GM12801 (cell line): ENCODE measurements around the gene CCDC116.

Experiments
- TF ChIP-seq, protein P1 (sequence below): IDR thresholded peaks from one replicate; pipeline ENCODE4 v1.5.1; 2011; ENCODE audit warnings: control low read depth; ENCODE audit not compliant: insufficient read length; ENCODE audit errors: extremely low read depth

Gene CCDC116

DNA sequence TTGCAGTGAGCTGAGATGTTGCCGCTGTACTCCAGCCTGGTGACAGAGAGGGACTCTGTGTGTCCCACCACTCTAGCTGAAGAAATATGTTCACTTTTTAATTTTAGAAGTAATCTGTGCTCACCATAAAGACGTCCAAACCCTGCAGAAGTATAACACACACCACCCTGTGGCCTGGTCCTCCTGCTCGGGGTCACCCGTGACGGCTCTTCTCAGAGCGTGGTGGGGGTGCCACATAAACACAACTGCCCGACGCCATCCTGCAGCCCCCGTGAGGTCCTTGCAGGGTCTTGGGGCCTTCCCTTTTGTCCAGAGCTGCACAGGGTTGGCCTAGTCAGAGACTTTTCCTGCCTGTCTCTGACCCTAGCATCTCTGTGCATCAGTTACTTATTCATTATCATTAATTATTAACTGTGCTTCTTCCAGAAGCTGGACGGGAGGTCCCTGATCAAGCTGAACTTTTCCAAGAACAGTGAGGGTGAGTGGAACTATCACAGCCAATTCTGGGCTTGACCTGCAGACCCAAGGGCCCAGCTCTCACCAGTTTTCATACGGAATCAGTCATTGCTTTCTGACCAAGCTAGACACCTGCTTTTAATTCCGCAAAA is 42.2 kb downstream of the CCDC116 start:
- TF ChIP-seq, protein P1, sequence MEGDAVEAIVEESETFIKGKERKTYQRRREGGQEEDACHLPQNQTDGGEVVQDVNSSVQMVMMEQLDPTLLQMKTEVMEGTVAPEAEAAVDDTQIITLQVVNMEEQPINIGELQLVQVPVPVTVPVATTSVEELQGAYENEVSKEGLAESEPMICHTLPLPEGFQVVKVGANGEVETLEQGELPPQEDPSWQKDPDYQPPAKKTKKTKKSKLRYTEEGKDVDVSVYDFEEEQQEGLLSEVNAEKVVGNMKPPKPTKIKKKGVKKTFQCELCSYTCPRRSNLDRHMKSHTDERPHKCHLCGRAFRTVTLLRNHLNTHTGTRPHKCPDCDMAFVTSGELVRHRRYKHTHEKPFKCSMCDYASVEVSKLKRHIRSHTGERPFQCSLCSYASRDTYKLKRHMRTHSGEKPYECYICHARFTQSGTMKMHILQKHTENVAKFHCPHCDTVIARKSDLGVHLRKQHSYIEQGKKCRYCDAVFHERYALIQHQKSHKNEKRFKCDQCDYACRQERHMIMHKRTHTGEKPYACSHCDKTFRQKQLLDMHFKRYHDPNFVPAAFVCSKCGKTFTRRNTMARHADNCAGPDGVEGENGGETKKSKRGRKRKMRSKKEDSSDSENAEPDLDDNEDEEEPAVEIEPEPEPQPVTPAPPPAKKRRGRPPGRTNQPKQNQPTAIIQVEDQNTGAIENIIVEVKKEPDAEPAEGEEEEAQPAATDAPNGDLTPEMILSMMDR: no peak

DNA sequence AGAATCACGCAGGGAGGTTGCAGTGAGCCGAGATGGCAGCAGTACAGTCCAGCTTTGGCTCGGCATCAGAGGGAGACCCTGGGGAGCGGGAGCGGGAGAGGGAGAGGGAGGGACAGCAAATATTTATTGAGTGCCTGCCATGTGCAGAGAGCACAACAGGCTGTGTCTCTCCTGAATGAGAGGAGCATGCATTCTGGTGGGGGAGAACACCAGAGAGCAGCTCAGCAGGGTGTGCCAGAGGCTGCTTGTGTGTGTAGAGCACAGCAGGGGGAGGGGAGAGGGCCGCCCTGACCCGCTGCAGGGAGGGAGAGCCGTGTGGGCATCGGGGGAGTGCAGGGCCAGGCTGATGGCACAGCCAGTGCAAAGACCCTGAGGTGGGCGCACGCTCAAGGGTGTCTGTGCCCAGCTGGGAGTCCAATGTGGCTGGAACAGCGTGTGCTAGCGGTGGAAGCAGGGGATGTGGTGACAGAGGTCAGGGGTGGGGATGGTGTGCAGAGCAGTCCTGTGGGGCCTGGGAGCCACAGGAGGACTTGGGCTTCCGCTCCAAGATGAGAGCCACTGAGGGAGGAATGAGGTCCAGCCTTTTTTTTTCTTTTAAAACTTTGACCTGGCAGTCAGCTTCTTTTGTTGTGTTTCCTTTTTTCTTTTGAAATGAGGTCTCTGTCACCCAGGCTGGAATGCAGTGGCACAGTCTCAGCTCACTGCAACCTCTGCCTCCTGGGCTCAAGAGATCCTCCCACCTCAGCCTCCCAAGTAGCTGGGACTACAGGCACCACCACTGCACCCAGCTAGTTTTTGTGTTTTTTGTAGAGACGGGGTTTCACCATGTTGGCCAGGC is 45.3 kb downstream of the CCDC116 start:
- TF ChIP-seq, protein P1: no peak

DNA sequence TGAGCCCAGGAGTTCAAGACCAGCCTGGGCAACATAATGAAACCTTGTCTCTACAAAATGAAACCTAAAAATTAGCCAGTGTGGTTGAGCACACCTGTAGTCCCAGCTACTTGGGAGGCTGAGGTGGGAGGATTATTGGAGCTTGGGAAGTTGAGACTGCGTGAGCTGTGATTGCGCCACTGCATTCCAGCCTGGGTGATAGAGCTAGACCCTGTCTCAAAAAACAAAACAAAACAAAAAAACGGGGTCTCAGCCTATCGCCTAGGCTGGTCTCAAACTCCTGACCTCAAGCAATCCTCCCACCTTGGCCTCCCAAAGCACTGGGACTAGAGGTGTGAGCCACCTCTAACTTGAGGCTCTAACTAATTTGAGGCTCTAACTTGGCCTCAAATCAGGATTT is 46.8 kb downstream of the CCDC116 start:
- TF ChIP-seq, protein P1: no peak

DNA sequence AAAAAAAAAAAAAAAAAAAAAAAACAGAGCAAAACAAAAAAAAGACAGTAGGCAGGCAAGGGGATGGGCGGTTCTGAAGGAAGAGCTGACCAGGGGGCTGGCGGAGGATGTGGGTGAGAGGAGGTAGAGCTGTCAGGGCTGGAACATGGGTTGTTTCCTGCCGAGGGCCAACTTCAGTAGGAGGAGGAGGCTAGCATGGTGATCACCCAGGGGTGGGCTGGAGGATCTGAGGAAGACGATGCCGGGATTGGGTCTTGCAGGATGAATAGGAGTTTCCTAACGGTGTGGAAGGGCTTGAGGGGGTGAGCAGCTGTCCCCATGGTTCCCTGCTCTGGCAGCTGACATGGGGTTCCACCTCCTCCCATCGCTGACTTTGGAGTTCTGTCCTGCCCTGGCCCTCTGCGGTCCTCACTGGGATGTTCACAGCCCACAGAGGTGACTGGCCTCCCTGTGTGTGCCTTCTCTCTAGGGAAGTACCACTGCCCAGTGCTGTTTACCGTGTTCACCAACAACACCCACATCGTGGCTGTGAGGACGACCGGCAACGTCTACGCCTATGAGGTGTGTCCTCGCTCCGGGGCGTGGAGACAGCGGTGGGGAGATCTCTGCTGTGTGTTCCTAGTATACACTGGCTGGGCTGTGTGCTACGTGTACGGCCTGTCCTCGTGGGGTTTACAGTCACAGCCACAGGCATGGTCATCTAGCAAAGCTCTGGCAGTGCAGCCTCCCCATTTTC is 48.4 kb downstream of the CCDC116 start:
- TF ChIP-seq, protein P1: no peak

DNA sequence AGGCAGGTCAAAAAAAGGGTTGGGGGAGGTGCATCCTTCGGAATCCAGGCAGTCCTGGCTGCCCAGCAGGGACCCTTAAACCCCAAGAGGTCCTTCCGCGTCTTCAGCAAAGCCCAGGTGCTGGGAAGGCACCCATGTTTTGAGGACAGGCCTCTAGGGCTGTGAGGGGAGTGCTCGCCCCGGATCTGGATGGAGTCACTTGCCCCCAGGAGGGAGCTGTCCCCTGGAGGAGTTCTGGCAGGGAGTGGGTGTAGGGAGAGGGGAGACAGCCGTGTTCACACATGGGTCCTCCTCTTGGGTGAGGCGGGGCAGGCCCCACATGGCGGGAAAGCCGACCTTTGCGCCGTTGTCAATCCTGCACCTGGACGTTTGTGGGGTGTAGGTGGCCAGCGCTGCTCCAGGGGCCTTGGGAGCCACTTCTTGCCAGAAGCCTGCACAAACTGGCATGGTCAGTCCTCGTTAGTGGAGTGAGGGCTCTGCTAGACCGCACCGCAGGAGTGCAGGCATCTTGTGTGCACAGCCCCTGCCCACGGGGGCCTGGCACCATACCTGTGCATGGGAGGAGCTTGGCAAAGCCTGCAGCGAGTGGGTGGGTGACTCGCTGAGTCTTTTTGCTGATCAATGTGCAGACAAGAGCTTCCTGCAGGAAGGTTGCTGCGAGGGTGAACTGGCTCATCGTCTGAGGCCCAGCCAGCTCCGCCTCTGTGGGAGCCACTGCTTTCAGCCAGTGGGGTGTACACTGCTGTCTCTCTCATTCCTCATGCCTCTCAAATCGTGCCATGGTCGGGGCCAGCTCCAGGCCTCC is 49.2 kb downstream of the CCDC116 start:
- TF ChIP-seq, protein P1: no peak

DNA sequence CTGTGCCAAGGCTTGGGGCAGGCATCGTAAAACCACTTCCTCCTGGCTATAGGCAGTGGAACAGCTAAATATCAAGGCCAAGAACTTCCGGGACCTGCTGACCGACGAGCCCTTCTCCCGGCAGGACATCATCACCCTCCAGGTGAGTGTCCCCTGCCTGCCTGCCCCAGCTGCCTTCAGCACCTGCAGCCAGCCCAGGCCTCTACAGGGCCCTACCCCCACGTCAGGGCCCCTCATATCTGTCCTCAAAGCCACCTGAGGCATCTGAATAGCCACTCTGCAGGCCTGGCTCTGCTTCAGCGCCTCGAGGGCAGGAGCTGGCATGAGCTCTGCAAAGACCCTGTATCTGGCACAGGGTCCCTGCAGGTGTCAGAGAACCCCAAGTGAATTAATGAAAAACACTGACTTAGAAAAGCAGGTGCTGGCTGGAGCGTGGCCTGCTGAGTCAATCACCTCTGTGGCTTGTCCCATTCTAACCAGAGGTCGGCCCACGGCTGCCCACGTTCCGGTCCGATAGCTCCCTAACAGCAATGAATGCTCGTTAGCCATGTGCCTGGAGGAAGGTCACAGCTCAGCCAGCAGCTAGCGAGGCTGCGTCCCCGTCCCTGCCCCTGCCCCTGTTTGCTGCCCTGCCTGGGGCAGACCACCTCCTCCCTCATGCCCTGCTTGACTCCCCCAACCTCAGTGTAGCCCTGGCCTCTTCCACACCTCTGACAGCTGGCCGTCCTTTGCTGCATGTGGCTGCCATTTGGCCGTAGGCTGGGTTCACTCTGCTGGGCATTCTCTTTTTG is 50.0 kb downstream of the CCDC116 start:
- TF ChIP-seq, protein P1: no peak
